Fibroblast of mammary gland (primary cell): ENCODE measurements around the gene ACTMAP.
A peak's percentile ranks its signal among the peaks of the same experiment; 100 is the strongest.

ENCODE experiments used
- DNase-seq: peaks from one replicate; pipeline ENCODE4 v3.0.0-alpha.2; 2010; ENCODE audit warnings: low read depth
- H3K4me3 ChIP-seq: 2 replicates; pipeline ENCODE4 v1.5.1; 2011; ENCODE audit warnings: low read depth, mild to moderate bottlenecking, low read length, moderate library complexity; ENCODE audit not compliant: control insufficient read depth
- TF ChIP-seq, protein P1 (sequence below): conservative IDR thresholded peaks from 2 replicates; pipeline ENCODE4 v1.5.1; 2011; ENCODE audit warnings: low read depth, low read length, inconsistent platforms; ENCODE audit not compliant: control insufficient read depth, insufficient read depth

ACTMAP gene

DNA sequence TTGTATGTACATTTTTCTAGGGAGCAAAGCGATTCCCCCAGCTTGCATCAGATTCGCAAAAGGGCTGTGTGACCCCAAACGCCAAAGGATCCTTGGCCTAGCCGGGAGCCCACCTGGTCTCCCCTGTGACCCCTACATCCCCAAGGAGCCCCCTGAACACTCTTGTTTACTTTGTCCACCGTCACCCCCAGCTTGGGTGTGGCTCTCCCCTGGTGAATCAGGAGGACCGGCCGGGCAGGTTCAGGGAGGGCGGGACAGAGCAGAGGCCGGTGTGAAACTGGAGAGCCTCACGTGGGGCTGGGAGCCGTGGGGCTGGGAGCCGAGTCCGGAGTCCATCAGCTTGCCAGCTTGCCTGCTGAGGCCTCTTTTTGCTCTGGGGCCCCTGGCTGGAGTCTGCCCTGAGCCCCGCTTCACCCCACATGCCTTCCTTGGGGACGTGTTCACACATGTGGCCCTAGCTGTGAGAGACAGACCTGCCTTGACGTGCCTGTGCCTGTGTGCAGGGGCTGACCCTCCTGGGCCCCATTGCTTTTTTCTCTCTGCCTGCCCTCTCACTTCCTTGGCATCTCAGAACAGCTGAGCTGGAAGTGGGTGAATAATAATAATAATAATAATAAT lies 31.4 kb downstream of the ACTMAP start:
- peak overlapping the region; percentile 91 for H3K4me3 ChIP-seq
- DNase-seq = peak; percentile 67
- TF ChIP-seq, protein P1, sequence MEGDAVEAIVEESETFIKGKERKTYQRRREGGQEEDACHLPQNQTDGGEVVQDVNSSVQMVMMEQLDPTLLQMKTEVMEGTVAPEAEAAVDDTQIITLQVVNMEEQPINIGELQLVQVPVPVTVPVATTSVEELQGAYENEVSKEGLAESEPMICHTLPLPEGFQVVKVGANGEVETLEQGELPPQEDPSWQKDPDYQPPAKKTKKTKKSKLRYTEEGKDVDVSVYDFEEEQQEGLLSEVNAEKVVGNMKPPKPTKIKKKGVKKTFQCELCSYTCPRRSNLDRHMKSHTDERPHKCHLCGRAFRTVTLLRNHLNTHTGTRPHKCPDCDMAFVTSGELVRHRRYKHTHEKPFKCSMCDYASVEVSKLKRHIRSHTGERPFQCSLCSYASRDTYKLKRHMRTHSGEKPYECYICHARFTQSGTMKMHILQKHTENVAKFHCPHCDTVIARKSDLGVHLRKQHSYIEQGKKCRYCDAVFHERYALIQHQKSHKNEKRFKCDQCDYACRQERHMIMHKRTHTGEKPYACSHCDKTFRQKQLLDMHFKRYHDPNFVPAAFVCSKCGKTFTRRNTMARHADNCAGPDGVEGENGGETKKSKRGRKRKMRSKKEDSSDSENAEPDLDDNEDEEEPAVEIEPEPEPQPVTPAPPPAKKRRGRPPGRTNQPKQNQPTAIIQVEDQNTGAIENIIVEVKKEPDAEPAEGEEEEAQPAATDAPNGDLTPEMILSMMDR = no peak

DNA sequence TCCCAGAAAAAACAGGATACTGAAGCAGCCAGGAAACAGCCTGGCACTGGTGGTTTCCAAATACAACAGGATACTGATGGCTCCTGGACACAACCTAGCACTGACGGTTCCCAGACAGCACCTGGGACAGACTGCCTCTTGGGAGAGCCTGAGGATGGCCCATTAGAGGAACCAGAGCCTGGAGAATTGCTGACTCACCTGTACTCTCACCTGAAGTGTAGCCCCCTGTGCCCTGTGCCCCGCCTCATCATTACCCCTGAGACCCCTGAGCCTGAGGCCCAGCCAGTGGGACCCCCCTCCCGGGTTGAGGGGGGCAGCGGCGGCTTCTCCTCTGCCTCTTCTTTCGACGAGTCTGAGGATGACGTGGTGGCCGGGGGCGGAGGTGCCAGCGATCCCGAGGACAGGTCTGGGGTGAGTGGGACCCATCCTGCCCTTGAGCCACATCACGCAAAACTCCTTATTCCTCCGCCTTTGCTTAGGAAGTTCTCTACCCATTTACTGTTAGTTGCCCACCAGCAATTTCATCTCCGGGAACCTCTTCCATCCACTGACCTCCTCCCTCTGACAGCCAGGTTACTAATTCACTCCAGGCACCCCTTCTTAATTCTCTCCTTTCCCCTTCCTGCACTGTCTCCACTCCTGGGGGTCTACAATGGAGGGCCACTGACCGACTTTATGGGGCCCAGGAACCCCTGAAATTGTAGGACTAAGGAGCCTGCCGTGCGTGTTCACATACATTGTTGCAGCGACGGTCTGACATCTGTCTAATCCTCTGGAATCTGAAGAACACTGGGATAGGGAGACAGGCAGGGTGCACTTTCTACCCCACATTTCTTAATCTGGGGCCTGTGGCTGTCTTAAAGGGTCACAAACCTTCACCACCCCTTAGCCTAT lies 32.1 kb downstream of the ACTMAP start:
- peak overlapping the region; percentile 91 for H3K4me3 ChIP-seq

DNA sequence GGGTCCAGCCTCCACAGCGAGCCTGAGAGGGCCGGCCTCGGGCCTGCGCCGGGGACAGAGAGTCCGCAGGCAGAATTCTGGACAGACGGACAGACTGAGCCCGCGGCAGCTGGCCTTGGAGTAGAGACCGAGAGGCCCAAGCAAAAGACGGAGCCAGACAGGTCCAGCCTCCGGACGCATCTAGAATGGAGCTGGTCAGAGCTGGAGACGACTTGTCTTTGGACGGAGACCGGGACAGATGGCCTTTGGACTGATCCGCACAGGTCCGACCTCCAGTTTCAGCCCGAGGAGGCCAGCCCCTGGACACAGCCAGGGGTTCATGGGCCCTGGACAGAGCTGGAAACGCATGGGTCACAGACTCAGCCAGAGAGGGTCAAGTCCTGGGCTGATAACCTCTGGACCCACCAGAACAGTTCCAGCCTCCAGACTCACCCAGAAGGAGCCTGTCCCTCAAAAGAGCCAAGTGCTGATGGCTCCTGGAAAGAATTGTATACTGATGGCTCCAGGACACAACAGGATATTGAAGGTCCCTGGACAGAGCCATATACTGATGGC lies 32.9 kb downstream of the ACTMAP start:
- TF ChIP-seq, protein P1 = no peak
- peak overlapping the region; percentile 91 for H3K4me3 ChIP-seq
- peak; percentile 39 for DNase-seq

More for the DNA sequence above, 32.1 kb downstream of the ACTMAP start:
- TF ChIP-seq, protein P1 = no peak
- DNase-seq = peak; percentile 59

DNA sequence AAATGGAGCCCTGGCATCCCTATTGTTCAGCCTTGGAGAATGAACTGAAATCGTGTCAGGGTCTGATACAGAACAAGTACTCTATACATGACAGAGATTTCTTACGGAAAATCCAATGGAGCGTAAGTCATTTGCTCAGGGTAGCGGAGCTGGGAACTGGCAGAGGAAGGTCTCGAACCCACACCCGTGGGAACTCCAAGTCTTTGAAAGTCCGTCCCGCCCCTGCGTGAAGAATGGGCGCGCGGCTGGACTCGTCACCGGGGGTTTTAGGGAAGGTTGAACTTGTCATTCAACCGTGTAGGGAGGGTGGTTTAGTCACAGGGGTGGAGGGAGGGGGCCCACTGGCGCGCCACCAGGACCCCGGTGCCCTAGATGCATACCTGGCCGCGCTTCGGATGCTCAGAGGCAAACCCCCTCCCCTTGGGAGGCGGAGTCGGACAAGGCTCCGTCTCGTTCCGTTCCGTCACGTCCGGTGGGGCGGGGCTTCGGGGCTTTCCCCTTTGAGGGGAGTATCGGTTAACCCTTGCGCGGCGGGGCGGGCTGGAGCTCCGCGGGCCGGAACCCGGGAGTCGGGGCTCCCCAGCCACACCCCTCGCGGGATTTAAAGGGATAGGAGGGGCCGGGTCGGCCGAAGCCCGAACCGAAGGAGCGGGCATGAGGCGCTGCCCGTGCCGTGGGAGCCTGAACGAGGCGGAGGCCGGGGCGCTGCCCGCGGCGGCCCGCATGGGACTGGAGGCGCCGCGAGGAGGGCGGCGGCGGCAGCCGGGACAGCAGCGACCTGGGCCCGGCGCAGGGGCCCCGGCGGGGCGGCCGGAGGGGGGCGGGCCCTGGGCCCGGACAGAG lies 33.6 kb downstream of the ACTMAP start, which contains the start of the genes COQ8B and ITPKC:
TSS of gene COQ8B (minus strand) at position 405 of the 843 bp plus-strand sequence. CDS start 2,254 bp downstream, outside the sequence.
TSS of gene ITPKC (plus strand) at position 631 of the 843 bp plus-strand sequence. CDS start at position 655, 24 bp downstream.
- H3K4me3 ChIP-seq = peak within 1 kb of the TSS; percentile 91
- peak; percentile 95 for DNase-seq
- TF ChIP-seq, protein P1 = no peak

DNA sequence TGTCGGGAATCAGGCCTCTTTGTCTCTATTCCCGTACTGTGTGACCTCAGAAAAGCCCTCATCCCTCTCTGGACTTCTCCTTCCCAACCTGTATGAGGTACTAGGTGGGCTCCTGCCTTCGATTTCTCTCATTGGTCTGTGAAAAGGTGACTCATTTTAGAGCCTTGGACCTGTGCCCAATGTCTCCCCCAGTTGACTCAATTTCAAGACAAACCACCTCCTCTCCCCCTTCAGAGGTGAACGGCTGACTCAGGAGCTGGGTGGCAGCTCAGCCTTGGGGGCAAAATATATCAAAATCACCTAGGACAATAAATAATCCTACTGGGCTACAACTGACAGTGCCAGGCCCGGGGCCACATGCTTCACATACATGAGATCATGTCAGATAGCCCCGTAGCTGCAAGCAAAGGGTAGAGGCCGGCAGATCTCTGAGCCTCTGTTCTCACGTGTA lies 34.2 kb downstream of the ACTMAP start:
- peak overlapping the region; percentile 91 for H3K4me3 ChIP-seq
- TF ChIP-seq, protein P1 = no peak
- peak; percentile 97 for DNase-seq
